Type B pancreatic cell (in vitro differentiated cells): ENCODE results near the gene POFUT1. TPM values are rescaled to one million over a fixed set of nuclear protein-coding genes. Genes with fewer than 3 reads are reported as not detected.
A peak's percentile ranks its signal among the peaks of the same experiment; 100 is the strongest.

Source experiments
- DNase-seq: peaks from one replicate; pipeline ENCODE4 v3.0.0; 2021; ENCODE audit warnings: mixed read lengths; ENCODE audit not compliant: unreplicated experiment; ENCODE audit errors: extremely low spot score
- H3K27ac Mint-ChIP-seq: 2 replicates; pipeline ENCODE4 v1.8.0; 2021; ENCODE audit warnings: mild to moderate bottlenecking, mixed read lengths
- H3K27me3 Mint-ChIP-seq: 2 replicates; pipeline ENCODE4 v1.8.0; 2021; ENCODE audit warnings: mixed read lengths
- H3K36me3 Mint-ChIP-seq: 2 replicates; pipeline ENCODE4 v1.8.0; 2021; ENCODE audit warnings: mixed read lengths
- H3K4me1 Mint-ChIP-seq: one replicate; pipeline ENCODE4 v1.8.0; 2021; ENCODE audit warnings: mixed read lengths; ENCODE audit not compliant: unreplicated experiment
- H3K4me3 Mint-ChIP-seq: 2 replicates; pipeline ENCODE4 v1.8.0; 2021; ENCODE audit warnings: mild to moderate bottlenecking, mixed read lengths
- H3K9me3 Mint-ChIP-seq: 2 replicates; pipeline ENCODE4 v1.8.0; 2021; ENCODE audit warnings: mixed read lengths
- CTCF ChIP-seq: fragments of 200-600 bp; sonication (generic); conservative IDR thresholded peaks from 2 replicates; pipeline ENCODE4 v1.5.0; 2021; ENCODE audit warnings: antibody characterized with exemption, mild to moderate bottlenecking
- total RNA-seq: library from RNA; stranded (reverse); gene quantifications from 2 replicates; pipeline ENCODE4 v1.2.1, GENCODE V29; 2021; ENCODE audit warnings: low replicate concordance

POFUT1 gene
- total RNA-seq, 1 donor from 2014 or later, result 55.8 TPM

DNA sequence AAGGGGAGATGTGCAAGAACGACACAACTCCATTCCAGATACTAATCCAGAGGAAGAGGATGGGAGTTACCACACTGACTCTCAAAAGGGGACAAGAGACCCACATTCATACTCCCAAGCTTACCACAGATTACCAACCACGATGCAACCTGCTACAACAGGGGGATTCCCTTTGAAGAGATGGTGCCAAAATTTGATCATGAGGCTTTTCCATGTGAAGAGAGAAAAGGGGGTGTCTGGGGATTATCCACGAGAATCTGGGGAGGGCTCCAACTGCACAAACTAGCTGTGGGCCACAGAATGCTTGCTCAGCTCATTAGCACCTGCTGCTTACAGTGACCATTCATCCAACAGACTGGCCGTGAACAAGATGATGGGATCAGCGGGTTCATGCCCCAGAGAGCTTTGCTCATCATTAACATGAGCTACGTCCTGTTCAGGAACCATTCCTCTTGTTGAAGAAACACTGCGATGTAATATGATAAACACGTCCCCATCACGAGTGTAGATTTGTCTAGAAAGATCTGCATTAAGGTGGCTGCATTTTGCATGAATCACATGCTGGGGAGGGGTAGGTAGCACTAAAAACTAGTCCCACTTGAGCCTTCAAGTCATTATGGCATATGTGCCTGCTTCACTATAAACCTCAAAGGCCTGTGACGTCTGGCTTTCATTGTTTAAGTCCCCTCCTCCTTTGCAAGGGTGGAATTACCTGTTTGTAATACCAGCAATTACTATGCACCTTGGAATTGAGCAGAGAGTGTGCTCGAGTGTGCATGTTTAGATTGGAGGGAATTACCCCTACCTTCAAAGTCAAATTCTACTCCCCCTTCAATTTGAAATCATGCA lies 4.1 kb upstream of the POFUT1 start:
- no peak for TF ChIP-seq CTCF
- Mint-ChIP-seq H3K4me3 (peak overlapping the region; percentile 99), H3K4me1 (peaks cover 50% of the 10 kb centered on the region)

DNA sequence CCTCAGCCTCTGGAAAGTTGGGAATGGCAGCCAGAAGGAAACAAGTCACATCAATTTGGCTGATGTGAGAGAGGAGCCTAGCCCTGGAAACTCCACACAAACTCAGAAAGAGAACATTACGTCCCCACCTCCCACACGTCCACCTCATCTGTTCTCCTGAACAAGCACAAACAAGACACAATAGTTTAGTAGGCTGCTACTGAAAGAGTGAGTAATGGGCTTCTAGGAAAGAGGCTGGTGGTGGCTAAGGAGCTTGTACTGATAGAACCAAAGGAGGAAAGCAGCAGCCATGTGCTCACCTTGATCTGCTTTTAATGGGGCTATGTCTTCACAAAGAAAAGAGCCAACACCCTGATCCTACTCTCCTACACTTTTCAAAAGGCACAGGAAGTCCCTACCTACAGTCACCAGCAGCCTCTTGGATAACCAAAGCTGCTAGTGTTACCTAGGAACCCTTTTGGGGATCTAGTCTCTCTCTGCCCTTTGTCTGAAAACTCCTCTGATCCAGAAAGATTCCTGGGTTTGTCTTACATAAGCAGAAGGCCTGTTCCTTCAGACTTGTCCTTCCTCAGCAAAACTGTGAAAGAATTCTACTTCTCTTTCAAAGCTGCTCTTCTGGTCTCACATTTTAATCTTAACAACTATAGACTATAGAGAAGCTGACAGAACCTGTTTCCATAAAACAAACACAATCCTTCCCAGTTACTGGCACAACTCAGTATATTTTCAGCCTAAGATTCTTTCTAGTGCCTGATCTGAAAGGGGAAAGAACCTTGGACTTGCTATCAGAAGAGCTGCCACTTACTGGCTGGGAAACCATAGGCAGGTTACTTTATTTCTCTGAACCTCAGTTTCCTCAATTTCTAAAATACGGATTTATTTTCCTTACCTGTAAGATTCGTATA lies 3.2 kb upstream of the POFUT1 start:
- H3K27ac Mint-ChIP-seq, result peak overlapping the region; percentile 97
- peaks cover 11% of the 10 kb centered on the region for H3K36me3 Mint-ChIP-seq
- peak overlapping the region; percentile 99 for H3K4me3 Mint-ChIP-seq
- no peak for TF ChIP-seq CTCF
- no peaks in the 10 kb centered on the region for H3K9me3 Mint-ChIP-seq
- H3K27me3 Mint-ChIP-seq, result no peaks in the 10 kb centered on the region
- H3K4me1 Mint-ChIP-seq, result peaks cover 56% of the 10 kb centered on the region
- no peak for DNase-seq

More for the DNA sequence above, 4.1 kb upstream of the POFUT1 start:
- H3K9me3 Mint-ChIP-seq, result no peaks in the 10 kb centered on the region
- peaks cover 15% of the 10 kb centered on the region for H3K36me3 Mint-ChIP-seq
- H3K27ac Mint-ChIP-seq, result peak overlapping the region; percentile 97
- H3K27me3 Mint-ChIP-seq, result no peaks in the 10 kb centered on the region
- DNase-seq, result no peak

DNA sequence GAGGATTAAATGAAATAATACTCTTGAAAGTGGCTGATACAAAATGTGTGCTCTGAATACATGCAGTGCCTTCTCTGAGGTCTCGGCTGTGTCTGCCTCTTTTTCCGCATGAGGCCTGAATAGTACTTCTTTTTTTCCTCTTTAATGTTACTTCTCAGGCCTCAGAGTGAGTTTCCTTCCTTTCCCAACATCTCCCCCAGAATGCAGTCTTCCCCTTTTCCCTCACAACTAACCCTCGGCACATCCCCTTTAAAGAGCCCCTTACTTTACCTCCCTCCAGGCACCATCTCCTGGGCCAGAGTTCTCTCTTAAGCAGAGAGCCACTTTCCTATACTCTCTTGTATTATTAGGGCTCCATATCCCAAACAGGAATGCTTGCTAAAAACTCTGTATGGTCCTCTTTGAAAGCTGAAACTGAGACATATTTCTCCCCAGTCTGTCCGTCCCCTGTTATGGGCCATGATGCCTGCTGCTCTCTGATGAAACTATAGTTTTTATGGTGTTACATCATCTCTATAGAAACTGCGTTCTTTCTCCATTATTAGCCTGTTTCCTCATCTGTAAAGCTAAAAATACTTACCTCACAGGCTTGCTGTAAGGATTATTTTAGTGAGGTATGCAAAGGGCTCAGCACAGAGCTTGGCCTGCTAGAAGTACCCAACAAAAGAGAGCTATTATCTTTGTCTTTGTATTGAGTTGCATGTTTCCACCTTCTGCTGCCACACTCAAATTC lies 2.4 kb upstream of the POFUT1 start:
- Mint-ChIP-seq H3K27me3 (no peaks in the 10 kb centered on the region), H3K9me3 (no peaks in the 10 kb centered on the region), H3K4me1 (peaks cover 58% of the 10 kb centered on the region), H3K4me3 (peak overlapping the region; percentile 99), H3K36me3 (peaks cover 11% of the 10 kb centered on the region), H3K27ac (peak overlapping the region; percentile 97)
- no peak for TF ChIP-seq CTCF
- no peak for DNase-seq

- Mint-ChIP-seq H3K27ac (peak overlapping the region; percentile 97), H3K27me3 (no peaks in the 10 kb centered on the region), H3K4me1 (peaks cover 58% of the 10 kb centered on the region), H3K36me3 (peaks cover 6% of the 10 kb centered on the region), H3K9me3 (no peaks in the 10 kb centered on the region), H3K4me3 (peak overlapping the region; percentile 99)
- no peak for TF ChIP-seq CTCF
- DNase-seq, result no peak
Measured at GRCh38 chr20:32205843-32206759, 1.6 kb upstream of the POFUT1 start.
